Measurements from ENCODE around the gene SNRNP27.

DNA sequence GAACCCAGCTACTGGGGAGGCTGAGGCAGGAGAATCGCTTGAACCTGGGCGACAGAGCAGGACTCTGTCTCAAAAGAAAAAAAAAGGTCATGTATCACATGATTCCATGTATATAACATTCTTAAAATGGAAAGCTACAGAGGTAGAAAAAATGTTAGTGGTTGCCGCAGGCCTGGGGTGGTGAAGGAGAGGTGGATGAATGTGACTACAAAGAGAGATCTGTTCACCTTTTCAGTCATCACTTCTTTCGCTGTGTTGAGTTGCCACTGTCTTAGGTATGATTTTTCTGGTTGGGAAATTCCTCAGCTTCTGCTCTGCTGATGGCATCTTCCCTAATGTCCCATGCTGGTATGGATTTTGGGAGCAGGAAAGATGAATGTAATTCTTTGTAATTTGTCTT is 5.3 kb upstream of the SNRNP27 start:
- TF ChIP-seq, protein P1, sequence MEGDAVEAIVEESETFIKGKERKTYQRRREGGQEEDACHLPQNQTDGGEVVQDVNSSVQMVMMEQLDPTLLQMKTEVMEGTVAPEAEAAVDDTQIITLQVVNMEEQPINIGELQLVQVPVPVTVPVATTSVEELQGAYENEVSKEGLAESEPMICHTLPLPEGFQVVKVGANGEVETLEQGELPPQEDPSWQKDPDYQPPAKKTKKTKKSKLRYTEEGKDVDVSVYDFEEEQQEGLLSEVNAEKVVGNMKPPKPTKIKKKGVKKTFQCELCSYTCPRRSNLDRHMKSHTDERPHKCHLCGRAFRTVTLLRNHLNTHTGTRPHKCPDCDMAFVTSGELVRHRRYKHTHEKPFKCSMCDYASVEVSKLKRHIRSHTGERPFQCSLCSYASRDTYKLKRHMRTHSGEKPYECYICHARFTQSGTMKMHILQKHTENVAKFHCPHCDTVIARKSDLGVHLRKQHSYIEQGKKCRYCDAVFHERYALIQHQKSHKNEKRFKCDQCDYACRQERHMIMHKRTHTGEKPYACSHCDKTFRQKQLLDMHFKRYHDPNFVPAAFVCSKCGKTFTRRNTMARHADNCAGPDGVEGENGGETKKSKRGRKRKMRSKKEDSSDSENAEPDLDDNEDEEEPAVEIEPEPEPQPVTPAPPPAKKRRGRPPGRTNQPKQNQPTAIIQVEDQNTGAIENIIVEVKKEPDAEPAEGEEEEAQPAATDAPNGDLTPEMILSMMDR (IDR thresholded peaks at IDR 0.05) = no peak
- no peak for TF ChIP-seq POLR2A (IDR thresholded peaks at IDR 0.05)

Data from stomach (tissue), 4 donors.